Inferior parietal cortex (tissue), 1 donor: Measurements from ENCODE around the gene THAP5.

ENCODE experiments used
- DNase-seq: peaks from one replicate; pipeline ENCODE4 v3.0.0-alpha.2; 2016; ENCODE audit errors: extremely low spot score

The THAP5 gene

GRCh38 chr7:108535257-108535656 is 34.2 kb downstream of the THAP5 start:
- no peak for DNase-seq

- no peak for DNase-seq
These were observed 35.8 kb downstream of the THAP5 start for GRCh38 chr7:108533712-108534111.

- DNase-seq: no peak
These were observed 40.2 kb downstream of the THAP5 start for GRCh38 chr7:108529341-108529740.

DNA sequence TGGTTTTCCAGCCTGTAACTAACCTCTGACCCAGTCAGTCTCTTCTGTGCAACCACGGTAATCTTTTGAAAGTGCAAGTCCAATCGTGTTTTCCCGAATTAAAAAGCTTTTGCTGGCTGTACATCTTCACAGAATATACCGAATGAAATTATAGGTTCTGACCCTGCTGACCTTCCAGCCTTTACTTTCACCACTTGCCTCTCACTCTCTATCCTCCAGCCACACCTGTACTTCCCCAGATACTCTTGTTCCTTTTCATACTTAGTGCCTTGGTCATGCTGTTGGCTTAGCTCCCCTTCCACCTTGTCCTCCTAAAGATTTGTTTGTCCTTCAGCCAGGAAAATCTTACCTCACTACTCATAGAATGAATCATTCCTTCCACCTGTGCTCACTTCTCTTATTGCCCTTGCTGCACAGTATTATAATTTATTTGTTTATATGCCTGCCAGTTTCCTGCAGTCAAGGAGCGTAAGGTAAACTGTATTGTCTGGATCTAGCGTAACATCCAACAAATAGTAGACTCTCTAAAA is 41.3 kb downstream of the THAP5 start:
- no peak for DNase-seq

DNA sequence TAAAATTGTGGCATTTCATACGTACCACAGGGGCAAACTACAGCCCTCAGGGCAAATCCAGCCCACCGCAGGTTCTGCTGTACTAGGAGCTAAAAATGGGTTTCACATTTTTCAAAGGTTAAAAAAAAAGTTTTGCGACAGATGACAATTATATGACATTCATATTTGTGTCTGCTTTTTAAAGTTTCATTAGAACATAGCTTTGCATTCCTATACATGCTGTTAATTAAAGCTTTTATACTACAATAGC is 42.8 kb downstream of the THAP5 start:
- no peak for DNase-seq

DNA sequence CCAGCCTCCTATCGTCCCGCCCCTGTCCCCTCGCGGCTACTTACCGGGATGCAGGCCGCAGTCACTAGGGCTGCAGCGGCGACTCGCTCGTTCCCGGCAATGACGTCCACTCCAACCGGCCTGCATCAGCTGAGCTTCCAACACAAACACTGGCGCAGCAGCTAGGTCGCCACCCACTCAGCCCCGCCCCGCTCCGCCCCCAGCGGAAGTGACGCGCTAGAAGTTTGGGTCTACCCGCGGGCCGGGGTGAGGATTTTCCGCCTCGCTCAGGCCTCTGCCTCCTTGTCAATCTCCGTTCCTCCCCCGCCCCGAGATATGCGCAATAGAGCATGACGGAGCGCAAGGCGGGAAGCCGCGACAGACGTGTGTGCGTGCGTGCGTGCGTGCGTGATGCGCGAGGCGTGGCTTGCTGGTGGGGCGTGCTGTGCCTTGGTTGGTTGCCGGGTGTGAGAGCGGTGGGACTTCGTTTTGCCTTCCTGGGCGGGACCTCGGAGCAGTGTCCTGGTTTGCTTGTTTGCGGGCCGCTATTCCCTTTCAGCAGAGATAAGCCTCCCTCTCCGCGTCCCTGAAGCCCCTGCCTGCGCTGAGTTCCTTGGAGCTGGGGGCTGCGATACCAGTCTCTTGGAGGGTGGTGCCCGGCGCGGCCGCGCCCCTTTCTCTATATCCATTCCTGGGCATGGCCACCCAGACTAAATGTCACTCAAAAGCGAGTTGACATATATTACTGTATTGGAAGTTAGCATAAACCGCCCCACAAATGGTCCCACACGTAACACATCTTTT is 43.3 kb downstream of the THAP5 start, which contains the start of gene PNPLA8:
TSS of gene PNPLA8 (minus strand) at position 151 of the 783 bp plus-strand sequence. CDS start 10,644 bp downstream, outside the sequence.
- peak; percentile 99 for DNase-seq

- DNase-seq: peak; percentile 27
These were observed 44.0 kb downstream of the THAP5 start for GRCh38 chr7:108525327-108525984.

- DNase-seq: no peak
These were observed 46.7 kb downstream of the THAP5 start for GRCh38 chr7:108522780-108523179.

DNA sequence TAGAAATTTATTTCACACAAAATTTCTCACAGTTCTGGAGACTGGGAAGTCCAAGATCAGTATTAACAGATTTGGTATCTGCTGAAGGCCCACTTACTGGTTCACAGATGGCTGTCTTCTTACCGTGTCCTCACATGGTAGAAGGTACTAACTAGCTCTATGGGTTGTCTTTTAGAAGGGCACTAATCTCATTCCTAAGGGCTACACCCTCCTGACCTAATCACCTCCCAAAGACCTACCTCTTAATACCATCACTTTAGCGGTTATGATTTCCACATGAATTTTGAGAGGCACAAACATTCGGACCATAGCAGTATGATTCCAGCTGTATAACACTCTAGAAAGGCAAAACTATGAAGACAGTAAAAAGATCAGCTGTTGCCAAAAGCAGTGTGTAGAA is 51.6 kb downstream of the THAP5 start:
- no peak for DNase-seq

DNA sequence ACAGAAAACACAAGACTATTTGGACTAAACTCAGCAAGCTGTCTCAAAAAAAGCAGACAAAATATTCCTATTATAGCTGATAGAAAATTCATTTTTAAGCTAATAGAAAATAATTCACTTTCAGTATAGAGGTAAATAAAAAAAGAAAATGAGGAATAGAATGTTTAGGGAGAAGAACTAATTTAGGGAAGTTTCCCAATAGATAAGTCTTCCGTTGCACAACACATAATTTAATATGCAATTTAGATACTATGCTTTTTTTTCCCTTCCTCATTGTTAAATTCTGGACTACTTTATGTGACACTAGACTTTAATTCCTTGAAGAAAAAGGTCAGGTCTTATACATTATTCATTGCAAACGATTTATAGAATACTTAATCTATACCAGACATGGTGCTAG is 53.9 kb downstream of the THAP5 start:
- DNase-seq: no peak

DNA sequence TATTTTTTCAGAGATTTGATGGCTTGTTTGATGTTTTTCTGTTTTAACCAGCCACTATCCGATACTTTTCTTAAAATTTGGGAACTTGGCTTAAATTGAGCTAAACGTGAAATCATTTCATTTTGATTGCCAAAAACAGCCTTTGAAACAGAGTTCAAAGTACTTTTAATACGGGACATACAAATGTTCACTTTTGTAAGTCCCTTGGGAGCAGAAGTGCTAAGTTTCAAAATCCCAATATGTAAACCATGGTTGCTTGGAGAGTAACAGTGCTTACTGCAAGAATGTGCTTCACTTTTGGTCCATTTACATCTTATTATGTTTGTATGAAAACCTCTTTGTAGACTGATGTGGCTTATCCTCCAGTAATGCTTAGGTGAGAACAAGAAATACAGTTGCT is 54.5 kb downstream of the THAP5 start:
- DNase-seq: no peak
